Measurements from ENCODE around the gene MOK.

MOK gene

GRCh38 chr14:102288139-102288538, 16.8 kb downstream of the MOK start:
- in situ Hi-C loops (cut with MboI; ENCODE audit: low sequenced_read_pairs) = no loop called here

DNA sequence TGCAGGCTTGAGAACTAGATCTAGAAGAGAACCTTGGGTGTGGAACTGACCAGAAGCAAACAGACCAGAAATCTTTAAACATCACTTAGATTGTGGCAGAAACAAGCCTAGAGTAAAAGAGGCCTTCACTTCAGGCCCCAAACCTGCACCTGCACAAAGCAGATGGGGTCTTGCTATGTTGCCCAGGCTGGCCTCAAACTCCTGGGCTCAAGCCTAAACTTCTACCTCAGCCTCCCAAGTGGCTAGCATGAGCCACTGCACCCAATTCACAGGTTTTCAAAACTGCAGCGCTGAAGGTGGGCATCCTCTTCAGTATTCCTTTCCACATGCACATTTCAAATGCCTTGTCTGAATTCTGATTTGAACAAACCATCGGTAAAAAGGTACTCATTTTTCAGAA, 19.9 kb downstream of the MOK start:
- in situ Hi-C loops (cut with MboI; ENCODE audit: low sequenced_read_pairs) = no loop called here

- in situ Hi-C loops (cut with MboI; ENCODE audit: low sequenced_read_pairs) = no loop called here
Observed at GRCh38 chr14:102283631-102284129, 21.3 kb downstream of the MOK start.

- in situ Hi-C loops (cut with MboI; ENCODE audit: low sequenced_read_pairs) = no loop called here
Observed at GRCh38 chr14:102282751-102283465, 22.1 kb downstream of the MOK start.

GRCh38 chr14:102280376-102280962, 24.5 kb downstream of the MOK start:
- in situ Hi-C loops (cut with MboI; ENCODE audit: low sequenced_read_pairs) = no loop called here

- in situ Hi-C loops (cut with MboI; ENCODE audit: low sequenced_read_pairs) = no loop called here
Observed at GRCh38 chr14:102279688-102280348, 25.1 kb downstream of the MOK start.

- in situ Hi-C loops (cut with MboI; ENCODE audit: low sequenced_read_pairs) = no loop called here
Observed at GRCh38 chr14:102279282-102279681, 25.7 kb downstream of the MOK start.

DNA sequence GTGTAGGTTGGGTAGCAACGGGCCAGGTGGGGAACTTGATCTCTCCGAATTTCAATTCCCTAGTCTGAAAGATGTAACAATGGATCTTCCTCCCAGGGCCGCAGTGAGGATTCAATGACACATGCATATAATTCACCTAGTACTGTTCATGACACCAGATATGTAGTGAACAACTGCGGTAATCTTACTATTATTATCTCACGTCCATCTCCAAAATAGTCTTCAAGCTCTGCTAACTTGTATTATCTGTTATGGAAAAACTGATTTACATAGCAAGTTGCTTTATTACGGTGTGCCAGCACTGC, 26.4 kb downstream of the MOK start:
- in situ Hi-C loops (cut with MboI; ENCODE audit: low sequenced_read_pairs) = no loop called here

DNA sequence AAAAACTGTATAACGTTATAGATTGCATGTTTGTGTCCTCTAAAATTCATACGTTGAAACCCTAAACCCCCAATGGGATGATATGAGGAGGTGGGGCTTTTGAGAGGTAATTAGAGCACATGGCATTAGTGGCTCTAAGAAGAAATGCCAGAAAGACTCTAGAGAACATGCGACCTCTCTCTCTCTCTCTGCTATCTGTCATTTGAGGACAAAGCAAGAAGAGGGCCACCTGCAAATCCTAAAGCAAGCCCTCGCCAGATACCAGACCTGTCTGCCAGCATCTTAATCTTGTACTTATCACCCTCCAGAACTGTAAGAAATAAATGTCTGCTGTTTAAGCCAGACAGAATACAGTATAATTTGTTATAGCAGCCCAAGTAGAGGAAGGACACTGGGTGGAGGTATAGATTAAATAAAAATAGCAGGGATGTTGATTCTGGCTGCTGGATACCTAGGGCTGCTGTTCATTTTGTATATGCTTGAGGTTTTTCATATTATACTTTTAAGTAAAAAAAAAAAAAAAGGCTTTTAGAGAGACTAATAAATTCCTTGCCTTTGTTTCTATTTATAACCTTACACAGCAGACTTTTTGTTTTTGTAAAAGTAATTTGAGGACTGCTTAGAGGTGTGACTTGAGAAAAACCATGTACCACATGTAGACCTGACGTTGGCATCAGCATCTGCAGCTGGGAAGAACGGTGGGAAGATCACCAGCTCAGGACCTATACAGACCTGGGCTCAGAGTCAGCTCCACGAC, 26.9 kb downstream of the MOK start:
- in situ Hi-C loops (cut with MboI; ENCODE audit: low sequenced_read_pairs) = no loop called here

DNA sequence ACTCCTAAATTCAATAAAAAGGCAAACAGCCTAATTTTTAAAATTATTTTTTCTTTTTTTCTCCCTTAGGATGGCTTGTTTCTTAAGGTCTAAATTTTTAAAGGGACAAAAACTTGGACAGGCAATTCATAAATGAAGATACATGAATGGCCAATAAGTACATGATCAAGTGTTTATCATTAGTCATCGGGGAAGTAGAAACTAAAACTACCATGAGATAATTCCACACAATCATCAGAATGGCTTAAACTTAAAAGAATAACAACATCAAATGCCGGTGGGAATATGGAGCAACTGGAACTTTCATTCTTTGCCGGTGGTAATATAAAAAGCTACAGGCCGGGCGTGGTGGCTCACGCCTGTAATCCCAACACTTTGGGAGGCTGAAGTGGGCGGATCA, 29.1 kb downstream of the MOK start:
- in situ Hi-C loops (cut with MboI; ENCODE audit: low sequenced_read_pairs) = no loop called here

- in situ Hi-C loops (cut with MboI; ENCODE audit: low sequenced_read_pairs) = no loop called here
Observed at GRCh38 chr14:102272392-102272791, 32.6 kb downstream of the MOK start.

DNA sequence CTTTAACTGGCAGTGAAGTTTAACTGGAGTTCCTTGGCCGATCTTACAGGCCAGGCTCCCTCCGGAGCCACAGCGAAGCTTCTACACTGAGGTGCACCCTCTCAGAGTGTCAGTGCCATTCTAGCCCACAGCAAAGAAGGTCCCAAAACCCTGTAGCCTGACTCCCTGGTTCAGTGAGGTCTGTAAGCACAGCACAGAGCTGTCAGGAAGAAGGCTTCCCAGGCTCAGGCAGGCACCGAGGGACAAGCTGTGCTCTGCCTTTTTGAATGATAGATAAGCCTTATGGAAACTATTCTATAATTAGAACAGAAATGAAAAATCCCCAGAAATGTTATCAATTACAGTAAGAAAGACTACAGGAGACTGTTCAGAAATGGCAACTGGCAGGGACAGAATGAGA, 40.2 kb downstream of the MOK start:
- in situ Hi-C loops (cut with MboI; ENCODE audit: low sequenced_read_pairs) = no loop called here

DNA sequence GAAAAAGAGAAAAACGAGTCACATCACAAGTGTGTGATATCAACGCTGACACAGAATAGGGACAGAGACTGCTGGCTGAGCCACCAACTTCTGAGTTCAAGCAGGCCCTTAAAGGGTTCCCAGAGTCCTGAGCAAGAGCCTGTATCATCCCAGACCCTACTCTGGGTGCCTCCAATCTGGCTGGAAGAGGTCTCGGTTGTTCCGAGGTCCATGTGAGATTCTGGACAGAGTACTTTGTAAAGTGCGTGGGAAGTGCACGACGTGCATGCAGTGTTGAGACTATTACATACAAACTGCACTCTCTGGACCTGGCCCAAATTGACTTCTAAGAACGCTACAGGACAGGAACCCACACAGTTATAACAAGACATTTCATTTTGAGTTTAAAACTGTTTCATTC, 40.6 kb downstream of the MOK start:
- in situ Hi-C loops (cut with MboI; ENCODE audit: low sequenced_read_pairs) = no loop called here

- in situ Hi-C loops (cut with MboI; ENCODE audit: low sequenced_read_pairs) = no loop called here
Observed at GRCh38 chr14:102262929-102263462, 42.0 kb downstream of the MOK start.

DNA sequence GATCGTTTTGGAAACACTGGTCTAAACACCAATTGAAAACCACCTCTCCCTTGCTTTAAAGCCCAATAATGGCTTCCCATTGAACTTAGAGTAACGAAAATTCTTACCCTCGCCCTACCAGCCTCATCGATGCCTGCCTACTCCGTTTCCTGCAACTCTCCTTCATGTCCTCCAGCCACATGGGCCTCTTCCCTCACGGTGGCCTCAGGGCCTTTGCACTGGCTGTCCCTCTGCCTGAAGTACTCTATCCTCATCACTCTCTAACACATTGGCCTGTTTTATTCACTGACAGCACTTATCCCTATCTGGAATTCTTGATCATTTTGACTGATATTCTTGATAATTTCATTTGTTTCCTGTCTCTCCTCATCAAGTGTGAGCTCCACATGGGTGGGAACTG, 46.8 kb downstream of the MOK start:
- in situ Hi-C loops (cut with MboI; ENCODE audit: low sequenced_read_pairs) = no loop called here

DNA sequence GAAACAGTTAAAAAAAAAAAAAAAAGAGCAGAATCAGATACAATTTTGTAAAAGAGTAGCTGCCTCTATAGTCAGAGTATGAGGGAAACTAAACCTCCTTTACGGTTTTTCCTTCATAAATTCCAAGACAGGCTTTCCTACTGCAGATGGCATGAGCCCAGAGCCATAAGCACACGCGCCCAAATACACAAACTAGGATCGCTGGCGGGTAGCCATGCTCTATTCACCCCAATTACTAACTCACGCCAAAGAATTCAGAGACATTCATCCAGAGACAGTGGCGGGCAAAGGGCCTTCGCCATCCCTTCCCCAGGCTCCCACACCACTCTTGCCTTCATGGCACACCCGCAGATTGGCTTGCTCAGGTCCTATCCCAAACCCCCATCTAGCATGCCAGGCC, 48.2 kb downstream of the MOK start:
- in situ Hi-C loops (cut with MboI; ENCODE audit: low sequenced_read_pairs) = no loop called here

- in situ Hi-C loops (cut with MboI; ENCODE audit: low sequenced_read_pairs) = no loop called here
Observed at GRCh38 chr14:102255401-102256190, 49.4 kb downstream of the MOK start.

- in situ Hi-C loops (cut with MboI; ENCODE audit: low sequenced_read_pairs) = no loop called here
Observed at GRCh38 chr14:102252834-102253801, 51.8 kb downstream of the MOK start.

DNA sequence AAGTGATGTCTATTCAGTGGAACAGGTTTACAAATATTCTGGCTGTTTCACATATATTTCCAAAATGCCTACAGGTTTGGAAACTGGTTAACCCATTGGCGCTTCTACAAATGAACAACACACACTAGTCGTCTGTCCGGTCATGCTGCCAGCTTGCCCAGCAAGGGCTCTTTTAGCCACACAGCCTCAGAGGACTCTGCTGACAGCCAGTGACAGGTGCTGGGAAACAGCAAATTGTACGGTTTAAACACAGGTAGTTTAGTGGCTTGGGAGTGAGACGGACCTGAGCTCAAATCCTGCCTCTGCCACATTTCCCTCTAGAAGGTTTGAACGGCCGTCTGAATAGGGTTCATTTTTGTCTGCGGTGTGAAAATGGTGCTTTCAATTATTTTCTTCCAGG, 53.8 kb downstream of the MOK start:
- in situ Hi-C loops (cut with MboI; ENCODE audit: low sequenced_read_pairs) = no loop called here

Measured in HL-60/S4 treated with phorbol 12-myristate 13-acetate at 8.2 ng/mL for 4 days and 3 days (cell line).